WTC11 (cell line): ENCODE measurements around the gene SLIT1. TPM values are rescaled to one million over a fixed set of nuclear protein-coding genes. Genes with fewer than 3 reads are reported as not detected.

Experiments
- ATAC-seq: fragments of 200-7000 bp; cut with Tn5 transposase; 2 replicates; pipeline ENCODE4 v1.10.0; 2021; ENCODE audit warnings: mild to moderate bottlenecking, moderate library complexity
- CTCF ChIA-PET: fragments of 300-600 bp; sonication (Branson Sonifier 250); formaldehyde crosslinking; loops from one replicate; lab custom pipeline; 2021; ENCODE audit warnings: antibody characterized with exemption; lab: Charles Lee
- POLR2A ChIA-PET: fragments of 350-600 bp; sonication (Branson Sonifier 250); formaldehyde crosslinking; loops from one replicate; lab custom pipeline; 2021; ENCODE audit warnings: antibody characterized with exemption; lab: Charles Lee
- DNase-seq: peaks from one replicate; pipeline ENCODE4 v3.0.0; 2021; ENCODE audit warnings: low spot score
- H3K27ac Mint-ChIP-seq: 2 replicates; pipeline ENCODE4 v1.8.0; 2021; ENCODE audit warnings: mixed read lengths
- H3K27me3 Mint-ChIP-seq: 2 replicates; pipeline ENCODE4 v1.8.0; 2021; ENCODE audit warnings: low read depth, mild to moderate bottlenecking, moderate library complexity, mixed read lengths
- H3K36me3 Mint-ChIP-seq: 2 replicates; pipeline ENCODE4 v1.8.0; 2021; ENCODE audit warnings: mixed read lengths
- H3K4me1 Mint-ChIP-seq: 2 replicates; pipeline ENCODE4 v1.8.0; 2022; ENCODE audit warnings: mixed read lengths
- H3K4me3 Mint-ChIP-seq: 2 replicates; pipeline ENCODE4 v1.8.0; 2021; ENCODE audit warnings: mild to moderate bottlenecking, moderate library complexity, mixed read lengths
- H3K9me3 Mint-ChIP-seq: 2 replicates; pipeline ENCODE4 v1.8.0; 2021; ENCODE audit warnings: mixed read lengths
- ATF6 ChIP-seq: sonication (generic); formaldehyde crosslinking; IDR thresholded peaks from 2 replicates; pipeline ENCODE4 v1.8.1; 2023; ENCODE audit warnings: mild to moderate bottlenecking, missing genetic modification reagents
- CREM ChIP-seq: sonication (generic); formaldehyde crosslinking; IDR thresholded peaks from 2 replicates; pipeline ENCODE4 v1.8.1; 2022; ENCODE audit warnings: mild to moderate bottlenecking, missing genetic modification reagents, moderate library complexity
- E2F1 ChIP-seq: sonication (generic); formaldehyde crosslinking; IDR thresholded peaks from 2 replicates; pipeline ENCODE4 v1.8.0; 2022; ENCODE audit warnings: mild to moderate bottlenecking, missing genetic modification reagents
- EMX1 ChIP-seq: fragments of 250-450 bp; sonication (Bioruptor Pico); IDR thresholded peaks from 2 replicates; pipeline ENCODE4 v1.8.0; 2021; ENCODE audit warnings: mild to moderate bottlenecking
- ERG ChIP-seq: fragments of 250-450 bp; sonication (Bioruptor Pico); IDR thresholded peaks from 2 replicates; pipeline ENCODE4 v1.8.0; 2021; ENCODE audit warnings: mild to moderate bottlenecking
- FOXP4 ChIP-seq: sonication (generic); formaldehyde crosslinking; IDR thresholded peaks from 2 replicates; pipeline ENCODE4 v1.8.0; 2022; ENCODE audit warnings: mild to moderate bottlenecking, missing genetic modification reagents
- HMGXB4 ChIP-seq: sonication (generic); formaldehyde crosslinking; IDR thresholded peaks from 2 replicates; pipeline ENCODE4 v1.8.1; 2023; ENCODE audit warnings: mild to moderate bottlenecking, moderate library complexity, missing genetic modification reagents
- NFYB ChIP-seq: sonication (generic); formaldehyde crosslinking; conservative IDR thresholded peaks from 2 replicates; pipeline ENCODE4 v1.8.0; 2022; ENCODE audit warnings: low read depth, missing genetic modification reagents
- NR2C2 ChIP-seq: sonication (generic); formaldehyde crosslinking; IDR thresholded peaks from 2 replicates; pipeline ENCODE4 v1.8.0; 2022; ENCODE audit warnings: mild to moderate bottlenecking, missing genetic modification reagents
- SP1 ChIP-seq: sonication (generic); formaldehyde crosslinking; conservative IDR thresholded peaks from 2 replicates; pipeline ENCODE4 v1.8.1; 2022; ENCODE audit warnings: missing genetic modification reagents
- ZNF512 ChIP-seq: sonication (generic); formaldehyde crosslinking; IDR thresholded peaks from 2 replicates; pipeline ENCODE4 v1.8.1; 2022; ENCODE audit warnings: missing genetic modification reagents, borderline replicate concordance
- total RNA-seq: library from RNA; stranded (reverse); gene quantifications from 3 replicates; pipeline ENCODE4 v1.2.3, GENCODE V29; 2021
- TF ChIP-seq, protein P1 (sequence below): sonication (generic); formaldehyde crosslinking; conservative IDR thresholded peaks from 2 replicates; pipeline ENCODE4 v1.8.1; 2022; ENCODE audit warnings: mild to moderate bottlenecking, missing genetic modification reagents
- TF ChIP-seq, protein P2 (sequence below): sonication (generic); formaldehyde crosslinking; IDR thresholded peaks from 2 replicates; pipeline ENCODE4 v1.8.1; 2022; ENCODE audit warnings: mild to moderate bottlenecking, moderate library complexity, missing genetic modification reagents
- TF ChIP-seq, protein P3 (sequence below): sonication (generic); formaldehyde crosslinking; IDR thresholded peaks from 2 replicates; pipeline ENCODE4 v1.8.1; 2023; ENCODE audit warnings: mild to moderate bottlenecking, missing genetic modification reagents, moderate library complexity
- TF ChIP-seq, protein P4 (sequence below): fragments of 250-450 bp; sonication (Bioruptor Pico); IDR thresholded peaks from 2 replicates; pipeline ENCODE4 v2.1.2; 2022; ENCODE audit warnings: mild to moderate bottlenecking, moderate library complexity

The SLIT1 gene
- total RNA-seq, 1 experiment from 2014 or later = 1.6 TPM

DNA sequence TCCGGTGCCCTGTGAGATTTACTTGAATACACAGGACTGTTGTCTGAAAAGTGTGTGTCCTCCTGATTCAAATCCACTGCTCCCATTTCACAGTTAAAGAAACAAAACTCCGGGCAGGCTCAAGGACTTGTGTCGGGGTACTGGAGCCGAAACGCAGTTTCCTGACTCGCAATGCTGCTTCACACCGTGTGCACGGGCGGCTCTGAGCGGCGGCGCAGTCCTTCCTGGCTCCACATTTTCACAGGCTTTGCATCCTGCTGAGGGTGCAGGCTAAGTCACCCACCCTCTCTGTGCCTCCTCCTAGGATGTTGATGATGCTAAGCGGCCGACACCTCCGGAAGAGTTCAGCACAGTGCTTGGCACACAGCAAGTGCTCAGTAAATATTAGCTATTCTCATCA is 65.4 kb downstream of the SLIT1 start (continued):
- TF ChIP-seq ATF6 (CRISPR knock-in tag) (no peak), ZNF512 (CRISPR knock-in tag) (no peak), CREM (CRISPR knock-in tag) (no peak), ERG (CRISPR knock-in tag) (no peak), E2F1 (CRISPR knock-in tag) (no peak), EMX1 (CRISPR knock-in tag) (no peak), HMGXB4 (CRISPR knock-in tag) (no peak), SP1 (CRISPR knock-in tag) (no peak)
- TF ChIP-seq, protein P1, sequence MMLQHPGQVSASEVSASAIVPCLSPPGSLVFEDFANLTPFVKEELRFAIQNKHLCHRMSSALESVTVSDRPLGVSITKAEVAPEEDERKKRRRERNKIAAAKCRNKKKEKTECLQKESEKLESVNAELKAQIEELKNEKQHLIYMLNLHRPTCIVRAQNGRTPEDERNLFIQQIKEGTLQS (CRISPR knock-in tag) = no peak
- TF ChIP-seq, protein P2, sequence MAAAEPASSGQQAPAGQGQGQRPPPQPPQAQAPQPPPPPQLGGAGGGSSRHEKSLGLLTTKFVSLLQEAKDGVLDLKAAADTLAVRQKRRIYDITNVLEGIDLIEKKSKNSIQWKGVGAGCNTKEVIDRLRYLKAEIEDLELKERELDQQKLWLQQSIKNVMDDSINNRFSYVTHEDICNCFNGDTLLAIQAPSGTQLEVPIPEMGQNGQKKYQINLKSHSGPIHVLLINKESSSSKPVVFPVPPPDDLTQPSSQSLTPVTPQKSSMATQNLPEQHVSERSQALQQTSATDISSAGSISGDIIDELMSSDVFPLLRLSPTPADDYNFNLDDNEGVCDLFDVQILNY (CRISPR knock-in tag) = no peak
- TF ChIP-seq, protein P3, sequence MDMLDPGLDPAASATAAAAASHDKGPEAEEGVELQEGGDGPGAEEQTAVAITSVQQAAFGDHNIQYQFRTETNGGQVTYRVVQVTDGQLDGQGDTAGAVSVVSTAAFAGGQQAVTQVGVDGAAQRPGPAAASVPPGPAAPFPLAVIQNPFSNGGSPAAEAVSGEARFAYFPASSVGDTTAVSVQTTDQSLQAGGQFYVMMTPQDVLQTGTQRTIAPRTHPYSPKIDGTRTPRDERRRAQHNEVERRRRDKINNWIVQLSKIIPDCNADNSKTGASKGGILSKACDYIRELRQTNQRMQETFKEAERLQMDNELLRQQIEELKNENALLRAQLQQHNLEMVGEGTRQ (CRISPR knock-in tag) = no peak
- TF ChIP-seq, protein P4, sequence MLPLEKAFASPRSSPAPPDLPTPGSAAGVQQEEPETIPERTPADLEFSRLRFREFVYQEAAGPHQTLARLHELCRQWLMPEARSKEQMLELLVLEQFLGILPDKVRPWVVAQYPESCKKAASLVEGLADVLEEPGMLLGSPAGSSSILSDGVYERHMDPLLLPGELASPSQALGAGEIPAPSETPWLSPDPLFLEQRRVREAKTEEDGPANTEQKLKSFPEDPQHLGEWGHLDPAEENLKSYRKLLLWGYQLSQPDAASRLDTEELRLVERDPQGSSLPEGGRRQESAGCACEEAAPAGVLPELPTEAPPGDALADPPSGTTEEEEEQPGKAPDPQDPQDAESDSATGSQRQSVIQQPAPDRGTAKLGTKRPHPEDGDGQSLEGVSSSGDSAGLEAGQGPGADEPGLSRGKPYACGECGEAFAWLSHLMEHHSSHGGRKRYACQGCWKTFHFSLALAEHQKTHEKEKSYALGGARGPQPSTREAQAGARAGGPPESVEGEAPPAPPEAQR (CRISPR knock-in tag) = no peak
- TF ChIP-seq, all 79 proteins: peak for 0

DNA sequence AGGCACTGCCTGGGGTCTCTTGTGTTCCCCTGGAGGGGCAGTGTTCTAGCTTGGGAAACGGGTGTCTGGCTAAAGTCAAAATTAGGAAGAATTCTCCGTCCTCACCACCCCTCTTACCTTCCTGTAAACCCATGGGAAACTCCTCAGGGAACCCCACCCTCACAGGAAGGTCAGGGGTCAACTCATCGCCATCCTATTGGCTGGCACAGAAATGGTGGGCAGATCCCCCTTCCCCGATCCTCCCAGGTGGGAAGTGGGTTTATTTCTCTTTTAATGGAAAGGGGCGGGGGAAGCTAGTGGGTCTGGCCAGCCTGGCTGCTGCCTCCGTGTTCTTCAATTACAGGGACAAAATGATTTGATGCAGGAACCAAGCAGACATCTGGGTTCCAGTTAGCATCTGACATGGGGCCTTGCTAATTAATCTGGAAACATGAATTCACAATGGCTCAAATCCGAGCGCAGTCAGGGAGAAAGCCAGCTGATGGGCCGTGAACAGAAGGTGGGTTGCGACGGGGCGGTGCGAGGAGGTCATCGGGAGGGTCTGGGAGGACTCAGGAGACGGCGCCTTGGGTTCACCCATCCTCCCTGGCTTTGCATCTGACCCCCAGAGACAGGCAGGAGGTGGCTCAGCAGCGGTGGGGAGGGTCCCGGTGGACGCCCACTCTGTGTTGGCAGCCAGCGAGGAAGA is 66.6 kb downstream of the SLIT1 start:
- H3K27me3 Mint-ChIP-seq = no peaks in the 10 kb centered on the region; the same call in 1 of the 2 replicates

More for the DNA sequence above, 66.6 kb downstream of the SLIT1 start:
- Mint-ChIP-seq H3K4me3 (peak overlapping the region; percentile 31), H3K27ac (no peak overlapping the region), H3K4me1 (peaks cover 11% of the 10 kb centered on the region), H3K9me3 (no peaks in the 10 kb centered on the region), H3K36me3 (no peaks in the 10 kb centered on the region)
- ChIA-PET CTCF (interaction anchor here (0.7 to 7.2 kb wide), 8 partner anchors 37 to 476 kb away, joined by 3 to 82 read pairs (median 4); no protein-coding TSS in a partner anchor), POLR2A (no interaction called here)
- peak; percentile 16; the same call in 1 of the 2 replicates for TF ChIP-seq NR2C2 (CRISPR knock-in tag)
- no peak for TF ChIP-seq FOXP4 (CRISPR knock-in tag)
- peak; percentile 55 for TF ChIP-seq NFYB
- DNase-seq (no peak), ATAC-seq (peak; percentile 75)
